Activated T-helper 1 cell treated with anti-CD3 and anti-CD28 coated beads, Interleukin-12 subunit alpha, Interleukin-12 subunit beta, Interleukin-2, Interleukin-4 antibody, amounts not matched to agents 30 ng/mL and 10 ng/mL and 1 ng/mL, durations not matched to agents 14 hours and 24 hours and 36 hours (primary cell): ENCODE data around the gene PGLYRP2. TPM values are rescaled to one million over a fixed set of nuclear protein-coding genes. Genes with fewer than 3 reads are reported as not detected.
"Not testable (repeated sequence)": the region's sequence is repeated elsewhere in the genome, so short reads cannot be mapped to it uniquely, and the experiment has no call there.

Source experiments
- DNase-seq: peaks from one replicate; pipeline ENCODE4 v3.0.0; 2021; ENCODE audit warnings: low spot score
- H3K27ac Mint-ChIP-seq: one replicate; pipeline ENCODE4 v1.8.0; 2021; ENCODE audit warnings: mild to moderate bottlenecking, mixed read lengths
- H3K27me3 Mint-ChIP-seq: one replicate; pipeline ENCODE4 v1.8.0; 2022; ENCODE audit warnings: mild to moderate bottlenecking, moderate library complexity, mixed read lengths; ENCODE audit not compliant: insufficient read depth
- H3K36me3 Mint-ChIP-seq: one replicate; pipeline ENCODE4 v1.8.0; 2021; ENCODE audit warnings: low read depth, mixed read lengths
- H3K4me1 Mint-ChIP-seq: one replicate; pipeline ENCODE4 v1.8.0; 2021; ENCODE audit warnings: low read depth, mixed read lengths
- H3K4me3 Mint-ChIP-seq: one replicate; pipeline ENCODE4 v1.8.0; 2021; ENCODE audit warnings: mild to moderate bottlenecking, moderate library complexity, mixed read lengths
- H3K9me3 Mint-ChIP-seq: one replicate; pipeline ENCODE4 v1.8.0; 2021; ENCODE audit warnings: mixed read lengths
- intact Hi-C: fragments of 100-400 bp; cut with micrococcal nuclease; formaldehyde crosslinking; loops from one replicate; pipeline ENCODE4 v1.15.1; 2024
- total RNA-seq: library from RNA; stranded (reverse); gene quantifications from 2 replicates; pipeline ENCODE4 v1.2.3, GENCODE V29; 2022

The PGLYRP2 gene
- total RNA-seq, 1 donor from 2014 or later: not detected

DNA sequence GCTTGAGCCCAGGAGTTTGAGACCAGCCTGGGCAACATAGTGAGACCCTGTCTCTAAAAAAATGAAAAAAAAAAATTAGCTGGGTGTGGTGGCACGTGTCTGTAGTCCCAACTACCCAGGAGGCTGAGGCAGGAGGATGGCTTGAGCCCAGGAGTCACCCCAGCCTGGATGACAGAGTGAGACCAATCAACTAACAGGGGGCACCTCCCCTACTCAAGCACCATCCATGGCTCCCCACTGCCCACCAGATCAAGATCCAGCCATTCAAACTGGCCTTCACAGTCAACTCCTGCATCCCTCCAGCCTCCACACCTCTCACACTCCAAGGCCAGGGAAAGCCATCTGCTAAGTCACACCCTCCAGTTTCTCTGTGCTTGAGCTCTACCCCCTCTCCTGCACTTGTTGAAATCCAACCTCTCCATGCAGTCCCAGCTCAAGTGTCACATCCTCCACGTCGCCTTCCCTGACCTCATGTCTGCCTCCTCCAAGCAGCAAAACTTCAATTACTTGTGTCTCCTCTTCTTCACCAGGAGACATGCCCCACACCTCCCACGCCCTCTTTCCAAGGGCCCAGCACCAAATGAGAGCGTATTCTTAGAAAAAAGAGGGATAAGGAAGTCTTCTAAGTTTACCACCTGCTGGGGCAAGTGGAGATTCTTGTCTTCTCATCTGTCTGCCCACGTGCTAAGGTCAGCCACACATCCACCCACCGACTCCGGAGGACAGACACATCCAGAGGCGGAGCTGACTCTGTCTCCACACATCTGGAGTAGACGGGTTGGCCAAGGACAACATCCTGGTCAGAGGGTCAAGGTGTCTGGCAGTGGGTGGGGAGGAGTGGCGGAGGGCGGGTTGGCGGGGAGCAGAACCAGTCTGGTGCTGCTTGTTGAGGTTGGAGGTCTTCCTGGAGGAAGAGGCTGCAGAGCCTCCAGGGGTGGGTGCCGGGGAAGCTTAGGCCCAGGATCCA, 28.1 kb upstream of the PGLYRP2 start:
- Mint-ChIP-seq H3K9me3 (no peaks in the 10 kb centered on the region), H3K4me1 (peaks cover 11% of the 10 kb centered on the region), H3K4me3 (no peak overlapping the region), H3K36me3 (no peaks in the 10 kb centered on the region), H3K27ac (no peak overlapping the region), H3K27me3 (peaks cover 44% of the 10 kb centered on the region)
- no peak for DNase-seq
- intact Hi-C loops: no loop called here

DNA sequence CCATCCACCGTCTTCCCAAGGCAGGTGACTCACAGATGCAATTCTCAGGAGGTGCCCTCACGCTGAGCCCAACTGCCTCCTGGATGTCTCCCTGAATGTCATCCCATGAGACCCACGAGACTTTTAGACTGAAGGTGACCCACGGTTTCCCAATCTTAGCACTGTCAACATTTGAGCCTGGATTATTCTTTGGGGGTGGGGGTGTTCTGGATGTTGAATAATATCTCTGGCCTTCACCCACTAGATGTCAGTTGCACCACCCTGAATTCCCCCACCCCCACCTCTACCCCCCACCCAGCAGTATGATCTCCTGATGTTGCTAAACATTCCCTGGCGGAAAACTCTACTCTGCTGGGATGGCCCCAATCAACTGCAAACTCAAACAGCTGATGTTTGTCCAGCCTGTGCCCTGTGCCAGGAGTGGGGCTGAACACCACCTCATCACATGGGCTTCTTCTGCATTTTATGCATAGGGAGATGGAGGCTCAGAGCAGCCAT, 26.8 kb upstream of the PGLYRP2 start:
- DNase-seq: no peak
- intact Hi-C loops: no loop called here
- Mint-ChIP-seq H3K4me1 (peaks cover 11% of the 10 kb centered on the region), H3K36me3 (no peaks in the 10 kb centered on the region), H3K4me3 (no peak overlapping the region), H3K9me3 (no peaks in the 10 kb centered on the region), H3K27ac (no peak overlapping the region), H3K27me3 (peaks cover 49% of the 10 kb centered on the region)

DNA sequence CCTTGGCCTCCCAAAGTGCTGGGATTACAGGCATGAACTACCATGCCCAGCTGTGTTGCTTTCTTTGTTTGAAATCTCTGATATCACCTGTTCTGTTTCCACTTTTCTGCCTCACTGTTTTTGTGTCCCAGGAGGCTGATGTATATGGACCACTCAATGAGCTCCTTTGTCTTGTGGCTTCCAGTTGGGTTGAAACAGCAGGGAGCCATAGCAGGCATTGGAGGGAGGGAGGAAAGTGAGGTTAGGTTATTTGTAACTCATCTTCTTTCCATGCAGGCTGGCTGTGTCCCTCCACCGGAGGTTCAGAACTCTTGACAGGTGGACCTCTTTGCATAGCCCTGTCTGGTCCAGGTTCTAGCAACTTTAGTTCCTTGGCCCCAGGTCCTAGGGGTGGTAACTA, 23.0 kb upstream of the PGLYRP2 start:
- Mint-ChIP-seq H3K9me3 (no peaks in the 10 kb centered on the region), H3K4me3 (no peak overlapping the region), H3K4me1 (peaks cover 7% of the 10 kb centered on the region), H3K27ac (no peak overlapping the region), H3K36me3 (no peaks in the 10 kb centered on the region), H3K27me3 (peaks cover 41% of the 10 kb centered on the region)
- intact Hi-C loops: no loop called here
- DNase-seq: no peak

GRCh38 chr19:15501596-15501995, 22.3 kb upstream of the PGLYRP2 start:
- Mint-ChIP-seq H3K4me1 (peaks cover 6% of the 10 kb centered on the region), H3K27ac (no peak overlapping the region), H3K27me3 (peaks cover 36% of the 10 kb centered on the region), H3K9me3 (no peaks in the 10 kb centered on the region), H3K4me3 (no peak overlapping the region), H3K36me3 (no peaks in the 10 kb centered on the region)
- no peak for DNase-seq
- intact Hi-C loops: no loop called here

DNA sequence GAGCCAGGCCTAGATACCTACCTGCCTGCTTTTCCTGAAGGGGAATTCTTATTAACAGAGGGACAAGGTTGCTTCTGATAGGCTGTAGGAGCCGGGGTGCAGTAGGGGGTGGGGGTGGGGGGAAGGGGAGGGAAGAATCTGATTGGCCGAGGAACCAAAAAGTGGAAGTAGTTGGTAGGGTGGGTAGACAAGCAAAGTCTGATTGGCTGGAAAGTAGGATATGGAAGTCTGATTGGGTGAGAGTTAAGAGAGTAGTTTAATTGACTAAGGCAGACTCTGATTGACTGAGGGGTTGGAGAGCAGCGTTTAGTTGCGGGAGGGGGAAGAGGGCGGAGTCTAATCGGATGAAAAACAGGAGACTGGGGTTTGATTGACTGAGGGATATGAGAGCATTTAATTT, 19.6 kb upstream of the PGLYRP2 start:
- no peak for DNase-seq
- Mint-ChIP-seq H3K4me3 (no peak overlapping the region), H3K36me3 (no peaks in the 10 kb centered on the region), H3K9me3 (no peaks in the 10 kb centered on the region), H3K4me1 (peaks cover 6% of the 10 kb centered on the region), H3K27me3 (peaks cover 21% of the 10 kb centered on the region), H3K27ac (no peak overlapping the region)
- intact Hi-C loops: no loop called here

GRCh38 chr19:15498156-15498858, 19.0 kb upstream of the PGLYRP2 start:
- no peak overlapping the region for H3K27ac Mint-ChIP-seq
- H3K4me3 Mint-ChIP-seq: no peak overlapping the region
- peaks cover 6% of the 10 kb centered on the region for H3K4me1 Mint-ChIP-seq
- H3K36me3 Mint-ChIP-seq: no peaks in the 10 kb centered on the region
- intact Hi-C loops: no loop called here
- DNase-seq: no peak
- H3K9me3 Mint-ChIP-seq: no peaks in the 10 kb centered on the region
- H3K27me3 Mint-ChIP-seq: peaks cover 22% of the 10 kb centered on the region

DNA sequence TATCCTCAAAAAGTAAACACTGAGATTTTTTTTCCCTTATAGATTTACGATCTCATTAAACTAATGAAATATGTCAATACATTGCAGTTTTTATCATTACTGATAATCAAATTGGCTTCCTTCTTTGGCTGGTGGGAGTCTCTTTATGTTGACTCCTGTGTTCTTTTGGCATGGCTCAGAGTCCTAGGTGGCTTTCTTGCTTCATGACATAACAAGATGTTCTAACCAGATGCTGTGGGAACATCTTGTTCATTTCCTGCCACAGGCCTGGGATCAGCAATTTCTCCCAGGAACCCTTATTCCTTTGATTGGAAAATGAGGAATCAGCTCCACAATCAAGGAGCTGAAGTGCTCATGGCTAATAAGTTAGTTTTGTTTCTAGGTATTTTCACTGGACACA, 15.8 kb upstream of the PGLYRP2 start:
- Mint-ChIP-seq H3K4me1 (peaks cover 6% of the 10 kb centered on the region), H3K9me3 (no peaks in the 10 kb centered on the region), H3K4me3 (no peak overlapping the region), H3K36me3 (no peaks in the 10 kb centered on the region), H3K27ac (no peak overlapping the region), H3K27me3 (peaks cover 19% of the 10 kb centered on the region)
- DNase-seq: no peak
- intact Hi-C loops: no loop called here

- Mint-ChIP-seq H3K9me3 (peaks cover 7% of the 10 kb centered on the region), H3K27ac (no peak overlapping the region), H3K27me3 (peaks cover 9% of the 10 kb centered on the region), H3K36me3 (no peaks in the 10 kb centered on the region), H3K4me1 (peaks cover 8% of the 10 kb centered on the region), H3K4me3 (no peak overlapping the region)
- intact Hi-C loops: no loop called here
- DNase-seq: no peak
Measured at GRCh38 chr19:15488489-15489226, 9.4 kb upstream of the PGLYRP2 start.

GRCh38 chr19:15487038-15487437, 7.7 kb upstream of the PGLYRP2 start:
- no peak for DNase-seq
- H3K36me3 Mint-ChIP-seq: no peaks in the 10 kb centered on the region
- H3K9me3 Mint-ChIP-seq: peaks cover 7% of the 10 kb centered on the region
- H3K27me3 Mint-ChIP-seq: no peaks in the 10 kb centered on the region
- no peak overlapping the region for H3K4me3 Mint-ChIP-seq
- peaks cover 19% of the 10 kb centered on the region for H3K4me1 Mint-ChIP-seq
- intact Hi-C loops: no loop called here
- no peak overlapping the region for H3K27ac Mint-ChIP-seq

GRCh38 chr19:15485768-15486167, 6.5 kb upstream of the PGLYRP2 start:
- H3K36me3 Mint-ChIP-seq, H3K9me3 Mint-ChIP-seq, H3K27ac Mint-ChIP-seq, H3K27me3 Mint-ChIP-seq, DNase-seq, intact Hi-C loops, H3K4me3 Mint-ChIP-seq: not testable (repeated sequence)
- peaks cover 19% of the 10 kb centered on the region for H3K4me1 Mint-ChIP-seq

DNA sequence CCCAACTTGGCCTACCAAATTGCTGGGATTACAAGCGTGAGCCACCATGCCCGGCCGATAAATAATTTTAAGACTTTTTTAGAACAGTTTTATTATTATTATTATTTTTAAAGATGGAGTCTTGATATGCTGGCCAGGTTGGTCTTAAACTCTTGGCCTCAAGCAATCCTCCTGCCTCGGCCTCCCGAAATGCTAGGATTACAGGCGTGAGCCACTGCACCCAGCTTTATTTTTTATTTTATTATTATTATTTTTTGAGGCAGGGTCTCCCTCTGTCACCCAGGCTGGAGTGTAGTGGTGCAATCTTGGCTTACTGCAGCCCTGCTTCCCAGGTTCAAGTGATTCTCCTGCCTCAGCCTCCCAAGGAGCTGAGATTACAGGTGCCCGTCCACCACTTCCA, 1.7 kb upstream of the PGLYRP2 start:
- H3K27me3 Mint-ChIP-seq, H3K36me3 Mint-ChIP-seq, intact Hi-C loops, H3K4me3 Mint-ChIP-seq, H3K9me3 Mint-ChIP-seq, DNase-seq, H3K27ac Mint-ChIP-seq: not testable (repeated sequence)
- peaks cover 25% of the 10 kb centered on the region for H3K4me1 Mint-ChIP-seq

GRCh38 chr19:15476325-15476724, 3.0 kb downstream of the PGLYRP2 start:
- Mint-ChIP-seq H3K27ac (no peak overlapping the region), H3K4me3 (no peak overlapping the region), H3K9me3 (no peaks in the 10 kb centered on the region), H3K27me3 (no peaks in the 10 kb centered on the region), H3K4me1 (peaks cover 6% of the 10 kb centered on the region), H3K36me3 (no peaks in the 10 kb centered on the region)
- intact Hi-C loops: no loop called here
- DNase-seq: no peak
